Lower leg skin (tissue), 4 donors: ENCODE data around the gene ZNF800. TPM values are rescaled to one million over a fixed set of nuclear protein-coding genes. Genes with fewer than 3 reads are reported as not detected.
"Not testable (repeated sequence)": the region's sequence is repeated elsewhere in the genome, so short reads cannot be mapped to it uniquely, and the experiment has no call there.

ENCODE experiments used
- DNase-seq, 2 donors: peaks; one replicate each; pipeline ENCODE4 v3.0.0-alpha.2; 2019; ENCODE audit warnings: low spot score in 2 of 2
- H3K4me3 ChIP-seq: fragments of 200-600 bp; sonication (generic); 2 replicates; pipeline ENCODE4 v1.5.1; 2017; ENCODE audit warnings: mild to moderate bottlenecking, low read depth; ENCODE audit not compliant: poor library complexity, severe bottlenecking
- POLR2A ChIP-seq, 2 donors: fragments of 450-650 bp; IDR thresholded peaks; one replicate each; pipeline ENCODE4 v1.6.1; 2016 to 2017; ENCODE audit warnings: antibody characterized with exemption in 2 of 2, mild to moderate bottlenecking in 1 of 2, moderate library complexity in 1 of 2
- WGBS, 2 donors: methylation state at CpG; one replicate each; pipeline ENCODE4 v1.1.5; 2018; 5-methylcytosine and 5-hydroxymethylcytosine counted together
- intact Hi-C: fragments of 100-400 bp; cut with DNase I; formaldehyde crosslinking; loops from one replicate; pipeline ENCODE4 v1.15.0; 2023; ENCODE audit warnings: low total_unique reads
- total RNA-seq, 4 donors: library from RNA; depleted of rRNA; stranded (reverse); fragments of >200 nt; gene quantifications; one replicate each; pipeline ENCODE4 v1.1.0, GENCODE V29; 2016
- TF ChIP-seq, protein P1 (sequence below), 3 donors: fragments of 450-650 bp; IDR thresholded peaks; one replicate each; pipeline ENCODE4 v1.5.1; 2016; ENCODE audit warnings: antibody characterized with exemption in 3 of 3, mild to moderate bottlenecking in 3 of 3, moderate library complexity in 2 of 3

The ZNF800 gene
- 10 to 100 TPM; 43.3 to 60.9 (median 49.3) TPM for total RNA-seq

GRCh38 chr7:127392566-127393367, at the start of gene ZNF800:
TSS of gene ZNF800 (minus strand) at chr7:127392708. CDS start at chr7:127391557, 1,151 bp downstream.
- TF ChIP-seq POLR2A (IDR thresholded peaks at IDR 0.05) = peak in 1 of 2 donors; percentile 68
- TF ChIP-seq, protein P1, sequence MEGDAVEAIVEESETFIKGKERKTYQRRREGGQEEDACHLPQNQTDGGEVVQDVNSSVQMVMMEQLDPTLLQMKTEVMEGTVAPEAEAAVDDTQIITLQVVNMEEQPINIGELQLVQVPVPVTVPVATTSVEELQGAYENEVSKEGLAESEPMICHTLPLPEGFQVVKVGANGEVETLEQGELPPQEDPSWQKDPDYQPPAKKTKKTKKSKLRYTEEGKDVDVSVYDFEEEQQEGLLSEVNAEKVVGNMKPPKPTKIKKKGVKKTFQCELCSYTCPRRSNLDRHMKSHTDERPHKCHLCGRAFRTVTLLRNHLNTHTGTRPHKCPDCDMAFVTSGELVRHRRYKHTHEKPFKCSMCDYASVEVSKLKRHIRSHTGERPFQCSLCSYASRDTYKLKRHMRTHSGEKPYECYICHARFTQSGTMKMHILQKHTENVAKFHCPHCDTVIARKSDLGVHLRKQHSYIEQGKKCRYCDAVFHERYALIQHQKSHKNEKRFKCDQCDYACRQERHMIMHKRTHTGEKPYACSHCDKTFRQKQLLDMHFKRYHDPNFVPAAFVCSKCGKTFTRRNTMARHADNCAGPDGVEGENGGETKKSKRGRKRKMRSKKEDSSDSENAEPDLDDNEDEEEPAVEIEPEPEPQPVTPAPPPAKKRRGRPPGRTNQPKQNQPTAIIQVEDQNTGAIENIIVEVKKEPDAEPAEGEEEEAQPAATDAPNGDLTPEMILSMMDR (IDR thresholded peaks at IDR 0.05) = no peak
- DNase-seq = peak; percentile 89 to 97
- H3K4me3 ChIP-seq = peak within 1 kb of the TSS; percentile 98
- intact Hi-C loops = no loop called here
- WGBS, 2 donors = 0 to 1% methylated on average over 38 to 50 of the region's 67 CpGs

DNA sequence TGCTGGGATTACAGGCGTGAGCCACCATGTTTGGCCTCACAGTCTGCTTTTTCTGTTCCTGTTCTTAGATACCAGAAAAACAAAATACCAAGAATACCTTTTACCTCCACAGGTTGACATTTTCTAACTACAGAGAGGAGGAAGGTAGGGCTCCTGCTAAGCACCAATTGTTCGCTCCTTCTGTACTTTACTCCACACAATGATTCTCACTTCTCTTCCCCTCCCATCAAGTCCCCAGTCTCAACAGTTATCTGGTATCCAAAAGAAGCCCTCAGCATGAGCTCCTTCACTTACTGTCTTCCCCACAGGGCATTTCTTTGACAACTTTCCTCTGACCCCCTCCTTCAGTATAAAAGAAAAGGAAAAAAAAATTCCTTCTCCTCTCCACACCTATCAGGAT, 47.7 kb upstream of the ZNF800 start:
- TF ChIP-seq, protein P1 (IDR thresholded peaks at IDR 0.05) = no peak
- no peak for TF ChIP-seq POLR2A (IDR thresholded peaks at IDR 0.05)
- H3K4me3 ChIP-seq = no peak overlapping the region
- intact Hi-C loops = no loop called here
- 91 to 92% methylated on average over 2 of the region's 2 CpGs for WGBS, 2 donors
- DNase-seq = no peak

GRCh38 chr7:127438836-127439235, 46.3 kb upstream of the ZNF800 start:
- 74 to 83% methylated on average over 2 of the region's 2 CpGs for WGBS, 2 donors
- no peak overlapping the region for H3K4me3 ChIP-seq
- DNase-seq = no peak
- TF ChIP-seq, protein P1 (IDR thresholded peaks at IDR 0.05) = no peak
- no peak for TF ChIP-seq POLR2A (IDR thresholded peaks at IDR 0.05)
- intact Hi-C loops = no loop called here

GRCh38 chr7:127437837-127438236, 45.3 kb upstream of the ZNF800 start:
- H3K4me3 ChIP-seq = no peak overlapping the region
- 39 to 43% methylated on average over 2 of the region's 2 CpGs for WGBS, 2 donors
- no peak for DNase-seq
- intact Hi-C loops = no loop called here
- no peak for TF ChIP-seq POLR2A (IDR thresholded peaks at IDR 0.05)
- TF ChIP-seq, protein P1 (IDR thresholded peaks at IDR 0.05) = no peak

DNA sequence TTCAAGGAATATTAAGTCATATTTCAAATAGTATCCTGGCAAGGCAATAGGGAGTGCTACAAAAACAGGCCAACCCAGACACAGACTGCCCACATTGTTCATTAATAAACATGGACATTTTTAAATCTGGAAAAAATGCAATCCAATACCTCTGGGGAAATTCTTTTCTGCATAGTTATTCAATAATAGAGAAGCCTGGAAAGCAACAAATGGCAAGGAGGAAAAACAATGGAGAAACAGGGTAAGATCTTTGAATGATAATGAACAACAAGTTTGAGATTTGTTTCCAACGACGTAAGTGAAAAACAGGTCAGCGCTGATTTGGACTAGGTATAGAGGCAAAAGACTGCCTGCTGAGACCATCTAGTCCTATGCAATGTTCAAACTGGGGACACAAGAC, 44.7 kb upstream of the ZNF800 start:
- H3K4me3 ChIP-seq = no peak overlapping the region
- 73 to 79% methylated on average over 3 of the region's 3 CpGs for WGBS, 2 donors
- no peak for TF ChIP-seq POLR2A (IDR thresholded peaks at IDR 0.05)
- TF ChIP-seq, protein P1 (IDR thresholded peaks at IDR 0.05) = no peak
- intact Hi-C loops = no loop called here
- DNase-seq = no peak

- not testable (repeated sequence) for DNase-seq
- 89 to 93% methylated on average over 17 to 18 of the region's 18 CpGs for WGBS, 2 donors
Measured at GRCh38 chr7:127429281-127429680, 36.8 kb upstream of the ZNF800 start.

More at GRCh38 chr7:127429281-127429680, 36.8 kb upstream of the ZNF800 start:
- H3K4me3 ChIP-seq, intact Hi-C loops: not testable (repeated sequence)
